Measurements from ENCODE around the gene ATG7. TPM values are rescaled to one million over a fixed set of nuclear protein-coding genes. Genes with fewer than 3 reads are reported as not detected.
A peak's percentile ranks its signal among the peaks of the same experiment; 100 is the strongest.

The ATG7 gene
- total and polyA plus RNA-seq, 10 of the 15 experiments (the other 5 are each of a cell fraction or from before 2014, with no cell fraction given), result 13.5 to 49.5 (median 26.4) TPM

DNA sequence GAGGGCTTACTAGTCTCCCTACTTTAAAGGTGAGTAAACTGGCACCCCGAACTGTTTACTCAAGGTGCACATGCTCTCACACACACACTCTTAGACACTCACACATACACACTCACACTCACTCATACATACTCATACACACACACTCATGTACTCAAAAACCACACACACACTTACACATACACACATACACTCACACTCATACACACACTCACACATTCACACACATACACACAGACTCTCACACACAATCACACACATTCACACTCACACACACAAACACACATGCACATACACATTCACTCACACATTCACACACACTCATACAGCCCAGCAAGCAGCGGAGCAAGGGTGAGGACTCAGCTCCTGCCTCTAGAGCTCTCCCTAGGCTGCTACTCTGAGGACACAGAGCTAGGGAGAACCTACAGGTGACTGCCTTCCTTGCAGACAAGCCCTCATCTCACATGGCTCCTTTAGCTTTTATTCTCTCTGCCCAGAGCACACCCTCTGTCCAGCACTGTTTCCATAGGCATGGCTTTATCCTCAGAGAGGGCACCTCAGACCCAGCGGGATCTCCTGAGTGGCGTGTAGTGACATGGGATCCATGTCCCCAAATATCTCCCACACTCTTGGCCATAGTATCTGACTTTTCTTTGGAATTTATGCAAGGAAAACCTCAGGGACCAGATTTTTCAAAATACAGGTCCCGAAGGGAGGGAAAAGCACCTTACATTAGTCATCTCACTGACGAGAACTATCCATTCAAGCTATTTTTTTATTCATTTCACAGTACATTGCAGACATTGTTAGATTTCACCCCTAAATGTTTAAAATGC is 26.2 kb upstream of the ATG7 start:
- no peaks in the 10 kb centered on the region for H4K20me1 ChIP-seq (ENCODE audit: control insufficient read depth, insufficient read depth)
- ChIA-PET CTCF (interaction anchor here (0.7 to 3.1 kb wide), 2 partner anchors 89 kb away, joined by 3 to 12 read pairs; no protein-coding TSS in a partner anchor), POLR2A (no interaction called here), SMC1A (ENCODE audit: uncharacterized antibody, unreplicated experiment) (no interaction called here), RAD21 (ENCODE audit: unreplicated experiment) (interaction anchor here (3.2 kb wide), 1 partner anchor 89 kb away, joined by 12 read pairs; no protein-coding TSS in a partner anchor)
- DNase-seq (ENCODE audit: low read depth, low spot score) (no peak), FAIRE-seq (no peak), ATAC-seq (no peak)
- TF ChIP-seq, protein P1, sequence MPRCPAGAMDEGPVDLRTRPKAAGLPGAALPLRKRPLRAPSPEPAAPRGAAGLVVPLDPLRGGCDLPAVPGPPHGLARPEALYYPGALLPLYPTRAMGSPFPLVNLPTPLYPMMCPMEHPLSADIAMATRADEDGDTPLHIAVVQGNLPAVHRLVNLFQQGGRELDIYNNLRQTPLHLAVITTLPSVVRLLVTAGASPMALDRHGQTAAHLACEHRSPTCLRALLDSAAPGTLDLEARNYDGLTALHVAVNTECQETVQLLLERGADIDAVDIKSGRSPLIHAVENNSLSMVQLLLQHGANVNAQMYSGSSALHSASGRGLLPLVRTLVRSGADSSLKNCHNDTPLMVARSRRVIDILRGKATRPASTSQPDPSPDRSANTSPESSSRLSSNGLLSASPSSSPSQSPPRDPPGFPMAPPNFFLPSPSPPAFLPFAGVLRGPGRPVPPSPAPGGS (IDR thresholded peaks at IDR 0.05; ENCODE audit: borderline replicate concordance, insufficient read depth, low read depth, low read length, poor library complexity, severe bottlenecking), result peak; percentile 92
- TF ChIP-seq BRCA1 (IDR thresholded peaks at IDR 0.05; ENCODE audit: low read depth, low read length) (no peak), ESRRA (IDR thresholded peaks at IDR 0.05; ENCODE audit: low read length) (no peak), ZNF687 (IDR thresholded peaks at IDR 0.05) (no peak), POLR2AphosphoS2 (IDR thresholded peaks at IDR 0.05; ENCODE audit: low read depth, low read length) (no peak)
- TF ChIP-seq, protein P2, sequence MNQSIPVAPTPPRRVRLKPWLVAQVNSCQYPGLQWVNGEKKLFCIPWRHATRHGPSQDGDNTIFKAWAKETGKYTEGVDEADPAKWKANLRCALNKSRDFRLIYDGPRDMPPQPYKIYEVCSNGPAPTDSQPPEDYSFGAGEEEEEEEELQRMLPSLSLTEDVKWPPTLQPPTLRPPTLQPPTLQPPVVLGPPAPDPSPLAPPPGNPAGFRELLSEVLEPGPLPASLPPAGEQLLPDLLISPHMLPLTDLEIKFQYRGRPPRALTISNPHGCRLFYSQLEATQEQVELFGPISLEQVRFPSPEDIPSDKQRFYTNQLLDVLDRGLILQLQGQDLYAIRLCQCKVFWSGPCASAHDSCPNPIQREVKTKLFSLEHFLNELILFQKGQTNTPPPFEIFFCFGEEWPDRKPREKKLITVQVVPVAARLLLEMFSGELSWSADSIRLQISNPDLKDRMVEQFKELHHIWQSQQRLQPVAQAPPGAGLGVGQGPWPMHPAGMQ (IDR thresholded peaks at IDR 0.05; ENCODE audit: borderline replicate concordance), result no peak
- H3K9ac ChIP-seq (ENCODE audit: control insufficient read depth, insufficient read depth, low read length), result no peak overlapping the region
- H3K9me3 ChIP-seq (replicated peaks; ENCODE audit: control insufficient read depth, insufficient read depth, low read length), result no peaks in the 10 kb centered on the region; the same call in 2 of the 3 replicates
- H3K27ac ChIP-seq (ENCODE audit: control insufficient read depth, insufficient read depth), result no peak overlapping the region
- H3K79me2 ChIP-seq (ENCODE audit: control insufficient read depth, insufficient read depth, low read length), result no peaks in the 10 kb centered on the region
- no peaks in the 10 kb centered on the region for H3K27me3 ChIP-seq (replicated peaks in 1 of 2; ENCODE audit: control insufficient read depth in 2 of 2, insufficient read depth in 2 of 2, low read length in 1 of 2)
- intact Hi-C loops (cut with micrococcal nuclease; ENCODE audit: unreplicated experiment), result no loop called here
- in situ Hi-C loops (cut with MboI), result no loop called here
- no peaks in the 10 kb centered on the region for H3K36me3 ChIP-seq (ENCODE audit: control insufficient read depth in 2 of 2, insufficient read depth in 2 of 2, low read length in 1 of 2)
- H3K4me2 ChIP-seq (ENCODE audit: control insufficient read depth, insufficient read depth), result no peak overlapping the region
- 58% methylated on average over 6 of the region's 6 CpGs for WGBS (ENCODE audit: insufficient coverage, insufficient replicate concordance, low lambda C conversion rate, missing lambda C conversion rate)
- H2AFZ ChIP-seq (ENCODE audit: control insufficient read depth, low read depth, low read length), result no peak overlapping the region
- H3K4me3 ChIP-seq, result no peak overlapping the region
- BruUV-seq (replicated peaks), result no TSS peak
- no peaks in the 10 kb centered on the region for H3K4me1 ChIP-seq (ENCODE audit: control insufficient read depth, insufficient read depth, low read length)
